Epithelial cell of esophagus (primary cell): ENCODE results near the gene PNLIPRP2.

Source experiments
- DNase-seq: peaks from one replicate; pipeline ENCODE4 v3.0.0; 2010; ENCODE audit warnings: low read depth
- H3K4me3 ChIP-seq: 2 replicates; pipeline ENCODE4 v1.5.1; 2011; ENCODE audit warnings: mild to moderate bottlenecking, low read length, control low read depth
- TF ChIP-seq, protein P1 (sequence below): IDR thresholded peaks from 2 replicates; pipeline ENCODE4 v1.5.1; 2011; ENCODE audit warnings: low read depth, mild to moderate bottlenecking, low read length, control low read depth, inconsistent platforms; ENCODE audit not compliant: insufficient read depth; ENCODE audit errors: missing control alignments

PNLIPRP2 gene

DNA sequence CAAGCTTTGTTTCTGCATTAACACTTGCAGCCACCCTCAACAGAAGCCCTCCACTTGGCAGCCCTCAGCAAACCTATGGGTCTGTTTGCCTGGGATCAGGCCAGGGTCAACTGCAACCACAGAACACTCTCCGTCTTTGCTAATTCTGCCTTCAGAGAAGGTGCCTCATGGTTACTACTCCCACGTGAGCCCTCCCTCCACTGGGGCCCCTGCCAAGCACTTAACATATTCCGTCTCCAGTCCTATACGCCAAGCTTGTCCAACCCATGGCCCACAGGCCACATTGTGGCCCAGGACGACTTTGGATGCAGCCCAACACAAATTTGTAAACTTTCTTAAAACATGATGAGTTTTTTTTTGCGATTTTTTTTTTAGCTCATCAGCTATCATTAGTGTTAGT lies 66.9 kb downstream of the PNLIPRP2 start:
- no peak for DNase-seq
- no peak overlapping the region for H3K4me3 ChIP-seq
- TF ChIP-seq, protein P1, sequence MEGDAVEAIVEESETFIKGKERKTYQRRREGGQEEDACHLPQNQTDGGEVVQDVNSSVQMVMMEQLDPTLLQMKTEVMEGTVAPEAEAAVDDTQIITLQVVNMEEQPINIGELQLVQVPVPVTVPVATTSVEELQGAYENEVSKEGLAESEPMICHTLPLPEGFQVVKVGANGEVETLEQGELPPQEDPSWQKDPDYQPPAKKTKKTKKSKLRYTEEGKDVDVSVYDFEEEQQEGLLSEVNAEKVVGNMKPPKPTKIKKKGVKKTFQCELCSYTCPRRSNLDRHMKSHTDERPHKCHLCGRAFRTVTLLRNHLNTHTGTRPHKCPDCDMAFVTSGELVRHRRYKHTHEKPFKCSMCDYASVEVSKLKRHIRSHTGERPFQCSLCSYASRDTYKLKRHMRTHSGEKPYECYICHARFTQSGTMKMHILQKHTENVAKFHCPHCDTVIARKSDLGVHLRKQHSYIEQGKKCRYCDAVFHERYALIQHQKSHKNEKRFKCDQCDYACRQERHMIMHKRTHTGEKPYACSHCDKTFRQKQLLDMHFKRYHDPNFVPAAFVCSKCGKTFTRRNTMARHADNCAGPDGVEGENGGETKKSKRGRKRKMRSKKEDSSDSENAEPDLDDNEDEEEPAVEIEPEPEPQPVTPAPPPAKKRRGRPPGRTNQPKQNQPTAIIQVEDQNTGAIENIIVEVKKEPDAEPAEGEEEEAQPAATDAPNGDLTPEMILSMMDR, result no peak

DNA sequence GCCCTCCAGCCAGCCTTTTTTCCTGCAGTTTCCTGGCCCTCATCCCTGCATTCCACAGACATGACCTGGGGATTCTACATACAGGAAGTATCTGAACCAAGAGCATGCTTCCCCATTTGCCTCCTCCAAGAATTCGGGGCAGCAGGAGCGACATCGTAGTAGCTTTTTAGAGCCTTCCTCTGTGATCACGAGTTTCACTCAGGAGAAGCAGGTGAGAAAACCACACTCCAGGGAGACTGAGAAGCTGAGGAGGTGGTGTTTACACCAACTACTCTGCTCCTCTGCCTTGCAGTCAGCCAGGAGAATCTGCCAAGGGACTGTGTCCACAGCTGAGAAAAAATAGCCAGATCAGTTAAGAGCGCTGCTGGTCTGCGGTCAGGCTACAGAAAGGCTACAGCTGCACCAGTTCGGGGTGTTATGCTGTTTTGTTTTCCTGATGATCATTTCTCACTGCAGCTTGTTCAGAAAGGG lies 67.5 kb downstream of the PNLIPRP2 start:
- no peak for DNase-seq
- H3K4me3 ChIP-seq, result no peak overlapping the region
- TF ChIP-seq, protein P1, result no peak

DNA sequence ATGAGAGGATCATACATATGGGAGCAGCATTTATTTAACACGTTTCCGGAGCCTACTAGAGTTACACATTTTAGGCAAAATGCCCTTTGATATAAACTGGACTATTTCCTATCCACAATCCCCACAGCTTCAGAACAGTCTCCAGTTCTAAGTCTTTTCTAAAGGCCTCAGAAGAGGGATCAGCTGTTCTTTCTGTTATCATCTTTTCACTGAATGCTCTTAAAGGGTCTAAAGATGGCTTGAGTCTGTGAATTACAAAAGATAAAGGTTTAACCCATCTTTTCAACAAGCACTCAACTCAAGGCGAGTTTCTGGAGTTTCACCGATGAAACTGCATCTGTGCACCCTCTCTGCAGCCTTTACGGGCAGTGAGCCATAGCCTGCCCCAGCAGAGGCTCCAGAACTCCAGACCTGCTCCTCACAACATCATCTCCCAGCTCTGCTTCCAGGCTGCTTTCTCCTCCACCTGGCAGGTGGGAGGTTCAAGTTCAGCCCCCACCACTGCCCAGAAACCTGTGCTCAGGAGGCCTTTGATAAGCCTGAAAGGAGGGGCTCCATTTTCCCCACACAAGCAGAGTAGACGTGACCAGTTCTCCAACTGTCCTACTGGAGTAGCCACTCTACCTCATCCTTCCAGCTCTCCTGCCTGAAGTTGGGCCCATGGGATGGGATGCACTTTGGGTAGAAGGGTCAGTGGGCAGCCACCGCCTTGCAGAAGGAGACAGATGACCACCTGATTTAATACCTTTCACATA lies 68.2 kb downstream of the PNLIPRP2 start:
- no peak overlapping the region for H3K4me3 ChIP-seq
- TF ChIP-seq, protein P1, result no peak

DNA sequence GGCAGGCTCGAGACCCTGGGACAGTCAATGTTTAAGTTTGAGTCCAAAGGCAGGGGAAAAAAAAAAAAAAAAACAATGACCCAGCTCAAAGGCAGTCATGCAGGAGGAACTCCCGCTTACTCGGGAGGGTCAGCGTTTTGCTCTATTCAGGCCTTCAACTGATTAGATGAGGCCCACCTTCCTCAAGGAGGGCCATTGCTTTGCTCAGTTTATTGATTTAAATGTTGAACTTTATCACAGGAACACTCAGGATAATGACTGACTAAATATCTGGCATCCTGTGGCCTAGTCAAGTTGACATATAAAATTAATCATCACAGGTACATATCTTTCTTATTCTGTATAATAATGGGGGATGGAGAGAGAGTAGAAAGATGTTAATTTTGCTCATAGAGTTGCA lies 69.0 kb downstream of the PNLIPRP2 start:
- TF ChIP-seq, protein P1, result no peak
- H3K4me3 ChIP-seq, result no peak overlapping the region
- DNase-seq, result no peak

More for the DNA sequence above, 68.2 kb downstream of the PNLIPRP2 start:
- no peak for DNase-seq

DNA sequence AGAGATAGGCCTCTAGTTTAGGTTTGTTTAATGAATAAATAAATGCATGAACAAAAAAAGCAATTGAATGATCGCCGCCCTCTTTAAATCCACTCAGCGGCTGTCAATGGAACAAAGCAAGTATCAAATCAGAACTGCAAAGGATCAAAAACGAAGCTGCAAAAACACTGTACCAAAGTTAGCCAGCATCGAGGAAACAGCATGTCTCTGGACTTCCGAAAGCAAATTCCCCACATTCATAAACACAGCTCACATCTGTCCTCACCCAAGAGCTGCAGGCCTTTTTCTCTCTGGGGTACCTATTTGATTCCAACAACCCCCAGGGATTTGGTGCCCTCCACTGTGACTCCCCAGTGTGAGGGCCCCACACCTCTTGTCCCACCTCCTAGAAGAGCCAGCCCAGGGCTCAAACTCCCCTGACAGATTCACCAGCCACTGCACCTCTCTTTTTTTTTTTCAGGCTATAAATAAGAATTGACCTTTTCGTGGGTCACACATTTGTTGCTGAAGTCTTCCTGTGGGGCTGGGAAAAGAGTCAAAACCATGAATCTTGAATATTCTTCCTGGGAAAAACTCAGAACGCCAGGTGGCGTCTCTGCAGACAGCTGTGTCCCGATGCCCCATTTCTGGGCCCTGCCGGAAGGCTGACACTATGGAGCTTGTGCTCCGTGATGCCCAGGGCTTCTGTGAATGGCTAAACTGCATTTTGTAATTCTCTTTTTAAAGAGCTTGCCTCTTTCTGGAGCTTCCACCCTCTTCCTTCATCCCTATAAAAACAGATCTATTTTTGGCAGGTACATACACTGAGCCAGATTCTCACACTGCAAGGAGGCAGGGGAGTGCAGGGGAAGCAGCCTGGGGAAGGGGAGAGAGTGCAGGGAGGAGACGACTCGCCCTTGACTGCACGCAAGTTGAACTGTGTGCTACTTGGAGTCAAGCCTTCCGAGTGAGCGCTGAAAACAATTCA lies 69.9 kb downstream of the PNLIPRP2 start:
- DNase-seq, result peak; percentile 18
- TF ChIP-seq, protein P1, result peak; percentile 32
- H3K4me3 ChIP-seq, result no peak overlapping the region

DNA sequence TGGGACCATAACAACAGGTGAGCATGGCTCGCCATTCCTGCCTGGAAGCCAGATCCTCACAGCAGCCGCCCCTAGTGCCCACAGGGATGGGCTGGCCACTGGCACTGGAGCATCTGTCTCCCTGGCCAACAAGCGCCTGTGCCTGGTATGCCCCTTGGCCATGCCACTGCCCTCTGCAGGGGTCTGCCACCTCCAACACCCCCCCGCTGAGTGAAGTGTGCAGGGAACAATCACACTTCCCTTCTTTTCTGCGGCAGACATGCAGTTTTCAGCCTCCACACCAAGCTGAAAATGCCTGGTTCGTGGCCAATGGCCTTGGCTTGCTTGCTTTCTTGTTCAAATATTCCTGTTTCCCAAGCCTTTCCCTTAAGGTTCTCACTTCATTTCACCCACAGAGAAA lies 70.9 kb downstream of the PNLIPRP2 start:
- TF ChIP-seq, protein P1, result no peak
- no peak for DNase-seq

More for the DNA sequence above, 70.9 kb downstream of the PNLIPRP2 start:
- no peak overlapping the region for H3K4me3 ChIP-seq
